ENCODE measurements around the gene HSD3B7. TPM values are rescaled to one million over a fixed set of nuclear protein-coding genes. Genes with fewer than 3 reads are reported as not detected.

Gene HSD3B7
- total RNA-seq, 4 donors from 2014 or later: 14.9 to 42.9 (median 22.5) TPM

DNA sequence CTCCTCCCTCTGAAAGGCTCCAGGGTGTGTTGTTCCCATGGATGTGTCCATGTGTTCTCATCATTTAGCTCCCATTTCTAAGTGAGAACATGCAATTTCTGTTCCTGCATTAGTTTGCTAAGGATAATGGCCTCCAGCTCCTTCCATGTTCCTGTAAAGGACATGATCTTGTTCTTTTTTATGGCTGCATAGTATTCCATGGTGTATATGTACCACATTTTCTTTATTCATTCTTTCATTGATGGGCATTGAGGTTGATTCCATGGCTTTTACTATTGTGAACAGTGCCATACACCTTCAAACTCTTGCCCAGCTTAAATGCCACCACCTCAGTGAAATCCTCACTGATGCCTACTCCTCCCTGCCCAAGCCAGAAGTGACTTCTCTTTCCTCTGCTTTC lies 40.7 kb upstream of the HSD3B7 start:
- H3K27me3 ChIP-seq: no peaks in the 10 kb centered on the region

GRCh38 chr16:30946671-30947540 lies 38.1 kb upstream of the HSD3B7 start:
- TF ChIP-seq CTCF (IDR thresholded peaks at IDR 0.05): no peak
- no peak for TF ChIP-seq POLR2A (IDR thresholded peaks at IDR 0.05)
- TF ChIP-seq EP300 (IDR thresholded peaks at IDR 0.05): no peak
- H3K27me3 ChIP-seq: no peaks in the 10 kb centered on the region
- 84 to 86% methylated on average over 37 of the region's 38 CpGs for WGBS, 2 donors
- peaks cover 0 to 46% (median 0%) of the 10 kb centered on the region in 3 donors for H3K36me3 ChIP-seq
- peaks cover 0 to 37% (median 18%) of the 10 kb centered on the region in 4 donors for H3K4me1 ChIP-seq
- H3K9me3 ChIP-seq: no peaks in the 10 kb centered on the region
- no peak overlapping the region for H3K4me3 ChIP-seq
- DNase-seq (ENCODE audit: low spot score in 2 of 2): no peak
- H3K27ac ChIP-seq: no peak overlapping the region

More for the DNA sequence above, 40.7 kb upstream of the HSD3B7 start:
- Histone ChIP-seq H3K9me3 (no peaks in the 10 kb centered on the region), H3K36me3 (peaks cover 0 to 66% (median 0%) of the 10 kb centered on the region in 3 donors), H3K27ac (no peak overlapping the region), H3K4me3 (no peak overlapping the region), H3K4me1 (peaks cover 0 to 20% (median 4%) of the 10 kb centered on the region in 4 donors)
- no peak for DNase-seq (ENCODE audit: low spot score in 2 of 2)
- no peak for TF ChIP-seq POLR2A (IDR thresholded peaks at IDR 0.05)
- no peak for TF ChIP-seq EP300 (IDR thresholded peaks at IDR 0.05)
- no peak for TF ChIP-seq CTCF (IDR thresholded peaks at IDR 0.05)

DNA sequence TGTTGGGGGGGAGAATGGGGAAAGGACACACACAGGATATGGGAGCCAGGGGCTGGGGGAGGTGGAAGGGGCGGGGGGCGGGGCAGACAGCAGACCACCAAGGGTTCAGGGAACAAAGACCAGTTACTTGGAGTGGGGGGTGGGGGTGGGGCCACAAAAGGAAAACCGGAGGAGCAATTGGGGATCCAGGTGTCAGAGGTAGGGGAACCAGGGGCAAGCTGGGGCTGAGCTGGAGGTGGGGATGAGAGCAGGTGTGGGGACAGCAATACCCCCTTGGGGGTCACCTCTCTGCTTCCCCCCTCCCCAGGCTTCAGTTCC lies 37.5 kb upstream of the HSD3B7 start:
- peaks cover 0 to 37% (median 15%) of the 10 kb centered on the region in 4 donors for H3K4me1 ChIP-seq
- no peaks in the 10 kb centered on the region for H3K27me3 ChIP-seq
- TF ChIP-seq CTCF (IDR thresholded peaks at IDR 0.05) (no peak), EP300 (IDR thresholded peaks at IDR 0.05) (no peak), POLR2A (IDR thresholded peaks at IDR 0.05) (no peak)
- H3K27ac ChIP-seq: peak overlapping the region; percentile 89 to 97 (median 95)
- peaks cover 0 to 43% (median 0%) of the 10 kb centered on the region in 3 donors for H3K36me3 ChIP-seq
- no peak for DNase-seq (ENCODE audit: low spot score in 2 of 2)
- WGBS, 2 donors: 57 to 67% methylated on average over 3 of the region's 3 CpGs
- no peaks in the 10 kb centered on the region for H3K9me3 ChIP-seq
- peak overlapping the region in 2 of 4 donors; percentile 78 to 79 for H3K4me3 ChIP-seq

DNA sequence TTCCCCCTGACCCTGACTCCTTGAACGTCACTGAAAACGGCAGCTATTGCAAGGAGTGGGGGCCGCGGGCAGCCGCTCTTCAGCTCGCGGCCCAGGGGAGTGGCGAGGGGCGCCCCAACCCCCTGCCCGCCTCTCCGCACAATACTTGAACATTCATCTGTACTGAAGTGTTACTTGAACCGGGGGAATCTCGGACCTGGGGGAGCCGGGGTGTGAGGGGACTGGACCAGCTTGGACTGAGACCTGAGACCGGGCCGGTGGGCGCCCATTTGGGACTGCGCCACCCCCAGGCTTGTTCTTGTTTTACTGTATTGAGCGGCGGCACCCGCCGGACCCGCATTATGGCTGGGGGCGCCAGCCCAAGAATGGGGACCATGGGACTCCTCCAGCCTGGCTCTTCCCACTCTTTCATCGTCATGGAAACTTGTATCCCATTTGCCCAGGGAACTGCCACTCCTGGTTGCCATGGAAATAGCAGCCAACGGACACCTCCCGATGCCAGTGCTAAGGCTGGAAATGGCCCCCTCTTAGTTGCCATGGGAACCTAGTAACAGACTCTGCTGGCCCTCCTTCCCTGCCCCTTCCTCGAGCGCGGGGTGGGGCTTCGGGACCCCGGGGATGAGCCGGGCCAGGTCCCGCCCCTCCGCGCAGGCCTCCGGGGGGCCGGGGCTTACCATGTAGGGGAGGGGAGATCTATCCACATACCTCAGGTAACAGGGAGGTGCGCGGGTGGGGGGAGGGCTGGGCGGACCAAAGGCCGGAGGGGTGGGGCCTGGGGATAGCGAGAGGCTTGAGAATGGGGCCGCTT lies 36.9 kb upstream of the HSD3B7 start:
- Histone ChIP-seq H3K9me3 (no peaks in the 10 kb centered on the region), H3K27ac (peak overlapping the region; percentile 89 to 97 (median 95)), H3K27me3 (no peaks in the 10 kb centered on the region), H3K4me3 (peak overlapping the region; percentile 56 to 98 (median 78)), H3K36me3 (peaks cover 0 to 37% (median 0%) of the 10 kb centered on the region in 3 donors), H3K4me1 (peaks cover 0 to 43% (median 15%) of the 10 kb centered on the region in 4 donors)
- 12% methylated on average over 40 to 43 of the region's 44 CpGs for WGBS, 2 donors
- peak; percentile 91 to 98 for DNase-seq (ENCODE audit: low spot score in 2 of 2)
- no peak for TF ChIP-seq POLR2A (IDR thresholded peaks at IDR 0.05)
- no peak for TF ChIP-seq CTCF (IDR thresholded peaks at IDR 0.05)
- peak; percentile 10 to 48 for TF ChIP-seq EP300 (IDR thresholded peaks at IDR 0.05)
